Erythroblast (primary cell): ENCODE results near the gene F11R.

ENCODE experiments used
- GATA1 ChIP-seq: IDR thresholded peaks from 2 replicates; pipeline ENCODE4 v1.6.1; 2011; ENCODE audit warnings: low read depth, mild to moderate bottlenecking, control low read depth, low read length, moderate library complexity
- POLR2A ChIP-seq: IDR thresholded peaks from 2 replicates; pipeline ENCODE4 v1.6.1; 2011; ENCODE audit warnings: mild to moderate bottlenecking, low read length

GRCh38 chr1:161007369-161007768, 13.6 kb downstream of the F11R start:
- TF ChIP-seq POLR2A (no peak), GATA1 (no peak)
